ENCODE results near the gene PITRM1. TPM values are rescaled to one million over a fixed set of nuclear protein-coding genes. Genes with fewer than 3 reads are reported as not detected.

The PITRM1 gene
- total RNA-seq, 2 donors from 2014 or later = 45.3 to 50.2 TPM

GRCh38 chr10:3201796-3202195, 29.2 kb upstream of the PITRM1 start:
- Histone ChIP-seq H3K4me3 (ENCODE audit: low read length) (no peak overlapping the region), H3K9me3 (ENCODE audit: control insufficient read depth, low read length) (no peaks in the 10 kb centered on the region), H3K27me3 (ENCODE audit: control insufficient read depth, insufficient read depth, low read length, poor library complexity, severe bottlenecking) (no peaks in the 10 kb centered on the region), H3K4me1 (ENCODE audit: control insufficient read depth, insufficient read depth, low read length) (peaks cover 5% of the 10 kb centered on the region), H3K9ac (ENCODE audit: extremely low read depth, low read length, poor library complexity, severe bottlenecking) (no peak overlapping the region), H3K27ac (ENCODE audit: low read depth, low read length) (no peak overlapping the region), H3K36me3 (ENCODE audit: control insufficient read depth, insufficient read depth, low read length) (no peaks in the 10 kb centered on the region)
- Mint-ChIP-seq H3K27ac (no peak overlapping the region), H3K36me3 (ENCODE audit: low read depth) (no peaks in the 10 kb centered on the region), H3K4me3 (no peak overlapping the region), H3K27me3 (ENCODE audit: insufficient read depth) (peaks cover 28% of the 10 kb centered on the region), H3K4me1 (peaks cover 28% of the 10 kb centered on the region), H3K9me3 (no peaks in the 10 kb centered on the region)
- TF ChIP-seq, protein P1, sequence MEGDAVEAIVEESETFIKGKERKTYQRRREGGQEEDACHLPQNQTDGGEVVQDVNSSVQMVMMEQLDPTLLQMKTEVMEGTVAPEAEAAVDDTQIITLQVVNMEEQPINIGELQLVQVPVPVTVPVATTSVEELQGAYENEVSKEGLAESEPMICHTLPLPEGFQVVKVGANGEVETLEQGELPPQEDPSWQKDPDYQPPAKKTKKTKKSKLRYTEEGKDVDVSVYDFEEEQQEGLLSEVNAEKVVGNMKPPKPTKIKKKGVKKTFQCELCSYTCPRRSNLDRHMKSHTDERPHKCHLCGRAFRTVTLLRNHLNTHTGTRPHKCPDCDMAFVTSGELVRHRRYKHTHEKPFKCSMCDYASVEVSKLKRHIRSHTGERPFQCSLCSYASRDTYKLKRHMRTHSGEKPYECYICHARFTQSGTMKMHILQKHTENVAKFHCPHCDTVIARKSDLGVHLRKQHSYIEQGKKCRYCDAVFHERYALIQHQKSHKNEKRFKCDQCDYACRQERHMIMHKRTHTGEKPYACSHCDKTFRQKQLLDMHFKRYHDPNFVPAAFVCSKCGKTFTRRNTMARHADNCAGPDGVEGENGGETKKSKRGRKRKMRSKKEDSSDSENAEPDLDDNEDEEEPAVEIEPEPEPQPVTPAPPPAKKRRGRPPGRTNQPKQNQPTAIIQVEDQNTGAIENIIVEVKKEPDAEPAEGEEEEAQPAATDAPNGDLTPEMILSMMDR (conservative IDR thresholded peaks at IDR 0.05) = no peak
- peak; percentile 39 for DNase-seq
- WGBS, 2 experiments (ENCODE audit: insufficient coverage in 1 of 2, insufficient read length in 1 of 2) = 78 to 81% methylated on average over 7 to 8 of the region's 8 CpGs

DNA sequence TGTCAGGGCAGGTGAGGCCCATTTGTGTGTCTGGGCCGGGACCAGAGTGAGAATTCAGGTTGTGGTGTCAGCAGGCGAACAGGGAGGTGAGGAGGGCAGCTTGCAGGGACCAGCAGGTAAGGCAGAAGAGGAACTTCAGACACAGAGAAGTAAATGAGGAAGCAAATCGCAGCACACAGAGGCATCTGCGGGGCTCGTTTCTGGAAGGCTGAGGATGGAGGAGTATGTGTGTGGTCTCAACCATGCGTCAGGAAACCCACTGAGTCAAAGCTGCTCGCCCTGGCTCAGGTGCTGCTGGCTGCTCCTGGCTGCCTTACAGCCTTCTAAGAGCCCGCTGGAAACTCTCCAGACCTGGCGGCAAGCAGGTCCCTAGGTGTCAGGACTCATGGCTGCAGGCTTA, 26.9 kb upstream of the PITRM1 start:
- TF ChIP-seq, protein P1 (conservative IDR thresholded peaks at IDR 0.05) = no peak
- peaks cover 28% of the 10 kb centered on the region for H3K4me1 Mint-ChIP-seq
- no peak overlapping the region for H3K4me3 Mint-ChIP-seq
- Histone ChIP-seq H3K4me3 (ENCODE audit: low read length) (no peak overlapping the region), H3K4me1 (ENCODE audit: control insufficient read depth, insufficient read depth, low read length) (peaks cover 5% of the 10 kb centered on the region), H3K27ac (ENCODE audit: low read depth, low read length) (no peak overlapping the region), H3K9me3 (ENCODE audit: control insufficient read depth, low read length) (no peaks in the 10 kb centered on the region), H3K9ac (ENCODE audit: extremely low read depth, low read length, poor library complexity, severe bottlenecking) (no peak overlapping the region), H3K27me3 (ENCODE audit: control insufficient read depth, insufficient read depth, low read length, poor library complexity, severe bottlenecking) (no peaks in the 10 kb centered on the region), H3K36me3 (ENCODE audit: control insufficient read depth, insufficient read depth, low read length) (no peaks in the 10 kb centered on the region)
- peaks cover 28% of the 10 kb centered on the region for H3K27me3 Mint-ChIP-seq (ENCODE audit: insufficient read depth)
- no peak overlapping the region for H3K27ac Mint-ChIP-seq
- DNase-seq = no peak
- H3K9me3 Mint-ChIP-seq = no peaks in the 10 kb centered on the region
- no peaks in the 10 kb centered on the region for H3K36me3 Mint-ChIP-seq (ENCODE audit: low read depth)
- WGBS, 2 experiments (ENCODE audit: insufficient coverage in 1 of 2, insufficient read length in 1 of 2) = 90 to 94% methylated on average over 5 to 9 of the region's 9 CpGs

GRCh38 chr10:3198900-3199299, 26.3 kb upstream of the PITRM1 start:
- Mint-ChIP-seq H3K9me3 (no peaks in the 10 kb centered on the region), H3K27me3 (ENCODE audit: insufficient read depth) (peaks cover 28% of the 10 kb centered on the region), H3K4me1 (peaks cover 26% of the 10 kb centered on the region), H3K36me3 (ENCODE audit: low read depth) (no peaks in the 10 kb centered on the region), H3K4me3 (no peak overlapping the region), H3K27ac (no peak overlapping the region)
- Histone ChIP-seq H3K9me3 (ENCODE audit: control insufficient read depth, low read length) (no peaks in the 10 kb centered on the region), H3K36me3 (ENCODE audit: control insufficient read depth, insufficient read depth, low read length) (no peaks in the 10 kb centered on the region), H3K27ac (ENCODE audit: low read depth, low read length) (no peak overlapping the region), H3K4me3 (ENCODE audit: low read length) (no peak overlapping the region), H3K9ac (ENCODE audit: extremely low read depth, low read length, poor library complexity, severe bottlenecking) (no peak overlapping the region), H3K4me1 (ENCODE audit: control insufficient read depth, insufficient read depth, low read length) (peaks cover 5% of the 10 kb centered on the region), H3K27me3 (ENCODE audit: control insufficient read depth, insufficient read depth, low read length, poor library complexity, severe bottlenecking) (no peaks in the 10 kb centered on the region)
- WGBS, 2 experiments (ENCODE audit: insufficient coverage in 1 of 2, insufficient read length in 1 of 2) = 88 to 100% methylated on average over 4 to 7 of the region's 7 CpGs
- no peak for DNase-seq
- TF ChIP-seq, protein P1 (conservative IDR thresholded peaks at IDR 0.05) = no peak
